Tibial nerve (tissue), 4 donors: ENCODE measurements around the gene GPRC6A.
"Not testable (repeated sequence)": the region's sequence is repeated elsewhere in the genome, so short reads cannot be mapped to it uniquely, and the experiment has no call there.

ENCODE experiments used
- EP300 ChIP-seq, 2 donors: sonication (generic); formaldehyde crosslinking; IDR thresholded peaks; one replicate each; pipeline ENCODE4 v1.6.1; 2017; ENCODE audit warnings: antibody characterized with exemption in 2 of 2, mild to moderate bottlenecking in 1 of 2
- POLR2A ChIP-seq, 2 donors: fragments of 450-650 bp; IDR thresholded peaks; one replicate each; pipeline ENCODE4 v1.6.1; 2017; ENCODE audit warnings: antibody characterized with exemption in 2 of 2, mild to moderate bottlenecking in 2 of 2, moderate library complexity in 2 of 2
- TF ChIP-seq, protein P1 (sequence below), 5 experiments: fragments of 200-600 bp in 3 of 5; fragments of 450-650 bp in 2 of 5; sonication (generic) in 3 of 5; IDR thresholded peaks; one replicate each; pipeline ENCODE4 v1.5.1; 2016 to 2019; ENCODE audit warnings: antibody characterized with exemption in 5 of 5, mild to moderate bottlenecking in 3 of 5, moderate library complexity in 2 of 5

DNA sequence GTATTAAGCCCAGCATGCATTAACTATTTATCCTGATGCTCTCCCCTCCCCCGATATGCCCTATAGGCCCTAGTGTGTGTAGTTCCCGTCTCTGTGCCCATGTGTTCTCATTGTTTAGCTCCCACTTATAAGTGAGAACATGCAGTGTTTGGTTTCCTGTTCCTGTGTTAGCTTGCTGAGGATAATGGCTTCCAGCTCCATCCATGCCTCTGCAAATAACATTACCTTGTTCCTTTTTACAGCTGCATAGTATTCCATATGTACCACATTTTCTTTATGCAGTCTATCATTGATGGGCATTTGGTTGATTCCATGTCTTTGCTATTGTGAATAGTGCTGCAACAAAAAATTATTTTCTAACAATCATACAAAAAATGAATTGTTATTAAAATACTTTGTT is 5.6 kb upstream of the GPRC6A start:
- TF ChIP-seq, protein P1, sequence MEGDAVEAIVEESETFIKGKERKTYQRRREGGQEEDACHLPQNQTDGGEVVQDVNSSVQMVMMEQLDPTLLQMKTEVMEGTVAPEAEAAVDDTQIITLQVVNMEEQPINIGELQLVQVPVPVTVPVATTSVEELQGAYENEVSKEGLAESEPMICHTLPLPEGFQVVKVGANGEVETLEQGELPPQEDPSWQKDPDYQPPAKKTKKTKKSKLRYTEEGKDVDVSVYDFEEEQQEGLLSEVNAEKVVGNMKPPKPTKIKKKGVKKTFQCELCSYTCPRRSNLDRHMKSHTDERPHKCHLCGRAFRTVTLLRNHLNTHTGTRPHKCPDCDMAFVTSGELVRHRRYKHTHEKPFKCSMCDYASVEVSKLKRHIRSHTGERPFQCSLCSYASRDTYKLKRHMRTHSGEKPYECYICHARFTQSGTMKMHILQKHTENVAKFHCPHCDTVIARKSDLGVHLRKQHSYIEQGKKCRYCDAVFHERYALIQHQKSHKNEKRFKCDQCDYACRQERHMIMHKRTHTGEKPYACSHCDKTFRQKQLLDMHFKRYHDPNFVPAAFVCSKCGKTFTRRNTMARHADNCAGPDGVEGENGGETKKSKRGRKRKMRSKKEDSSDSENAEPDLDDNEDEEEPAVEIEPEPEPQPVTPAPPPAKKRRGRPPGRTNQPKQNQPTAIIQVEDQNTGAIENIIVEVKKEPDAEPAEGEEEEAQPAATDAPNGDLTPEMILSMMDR (IDR thresholded peaks at IDR 0.05) = not testable (repeated sequence)
- not testable (repeated sequence) for TF ChIP-seq POLR2A, EP300 (IDR thresholded peaks at IDR 0.05)
